ENCODE measurements around the gene USF3. TPM values are rescaled to one million over a fixed set of nuclear protein-coding genes. Genes with fewer than 3 reads are reported as not detected.

Gene USF3
- total RNA-seq, 1 donor from 2014 or later = 6.5 TPM

- DNase-seq = no peak
Observed at GRCh38 chr3:113606539-113607218, 89.8 kb downstream of the USF3 start.

- no peak for DNase-seq
Observed at GRCh38 chr3:113602836-113603235, 93.6 kb downstream of the USF3 start.

GRCh38 chr3:113602256-113602655 lies 94.2 kb downstream of the USF3 start:
- no peak for DNase-seq

GRCh38 chr3:113601240-113601639 lies 95.2 kb downstream of the USF3 start:
- DNase-seq = no peak

- no peak for DNase-seq
Observed at GRCh38 chr3:113600418-113601182, 95.8 kb downstream of the USF3 start.

Other genes starting within 250 kb of the USF3 start
- gene SPICE1, start 181.5 kb downstream of the USF3 start, total RNA-seq = 6.6 and 8.5 TPM in 2 replicates
- 0.09 TPM in 1 of 2 replicates, not detected in the other for gene SIDT1, start 164.1 kb downstream of the USF3 start, total RNA-seq
- 200 and 201 TPM in 2 replicates for gene NAA50, start 49.6 kb upstream of the USF3 start, total RNA-seq
- gene ATP6V1A, start 50.4 kb upstream of the USF3 start, total RNA-seq = 150 and 196 TPM in 2 replicates
- 58.2 and 65.7 TPM in 2 replicates for gene GRAMD1C, start 142.1 kb upstream of the USF3 start, total RNA-seq

Data from dermis blood vessel endothelial cell (primary cell).